H9 (cell line): ENCODE data around the gene SH3TC2. TPM values are rescaled to one million over a fixed set of nuclear protein-coding genes. Genes with fewer than 3 reads are reported as not detected.

Experiments
- DNase-seq: peaks from one replicate; pipeline ENCODE4 v3.0.0-alpha.2; 2017
- H2AFZ ChIP-seq: one replicate; pipeline ENCODE4 v1.6.1; 2013; ENCODE audit warnings: mild to moderate bottlenecking, low read length, control low read depth, moderate library complexity
- H2AK5ac ChIP-seq: 2 replicates; pipeline ENCODE4 v1.6.1; 2013; ENCODE audit warnings: low read length, control low read depth, mixed read lengths; ENCODE audit not compliant: insufficient read length
- H2BK120ac ChIP-seq: one replicate; pipeline ENCODE4 v1.6.1; 2013; ENCODE audit warnings: low read depth, mild to moderate bottlenecking, low read length, control low read depth, inconsistent platforms; ENCODE audit not compliant: poor library complexity, severe bottlenecking
- H2BK12ac ChIP-seq: 2 replicates; pipeline ENCODE4 v1.6.1; 2013; ENCODE audit warnings: low read length, control low read depth, mixed read lengths, low read depth; ENCODE audit not compliant: insufficient read length
- H2BK15ac ChIP-seq: 2 replicates; pipeline ENCODE4 v1.6.1; 2013; ENCODE audit warnings: low read depth, low read length, control low read depth
- H2BK20ac ChIP-seq: one replicate; pipeline ENCODE4 v1.6.1; 2013; ENCODE audit warnings: low read depth, mild to moderate bottlenecking, low read length, control low read depth, inconsistent platforms; ENCODE audit not compliant: poor library complexity, severe bottlenecking
- H2BK5ac ChIP-seq: 2 replicates; pipeline ENCODE4 v1.6.1; 2013; ENCODE audit warnings: low read length, control low read depth, mixed read lengths; ENCODE audit not compliant: insufficient read length
- H3K14ac ChIP-seq: 2 replicates; pipeline ENCODE4 v1.6.1; 2013; ENCODE audit warnings: low read length, control low read depth; ENCODE audit not compliant: insufficient read depth
- H3K18ac ChIP-seq: 2 replicates; pipeline ENCODE4 v1.6.1; 2013; ENCODE audit warnings: low read depth, mild to moderate bottlenecking, mixed read lengths, low read length, control low read depth; ENCODE audit not compliant: insufficient read length
- H3K23ac ChIP-seq: 2 replicates; pipeline ENCODE4 v1.6.1; 2013; ENCODE audit warnings: low read length, control low read depth, mixed read lengths, low read depth; ENCODE audit not compliant: insufficient read length
- H3K23me2 ChIP-seq: 2 replicates; pipeline ENCODE4 v1.6.1; 2013; ENCODE audit warnings: low read depth, mild to moderate bottlenecking, mixed read lengths, low read length, control low read depth; ENCODE audit not compliant: insufficient read length, poor library complexity, severe bottlenecking
- H3K27ac ChIP-seq: 2 replicates; pipeline ENCODE4 v1.5.1; 2013; ENCODE audit warnings: low read length, control low read depth, mixed read lengths, low read depth; ENCODE audit not compliant: insufficient read length
- H3K27me3 ChIP-seq: 2 replicates; pipeline ENCODE4 v1.6.1; 2013; ENCODE audit warnings: low read length, control low read depth, inconsistent platforms; ENCODE audit not compliant: insufficient read depth
- H3K4ac ChIP-seq: 2 replicates; pipeline ENCODE4 v1.6.1; 2013; ENCODE audit warnings: low read depth, mild to moderate bottlenecking, control low read depth, inconsistent platforms, low read length, moderate library complexity
- H3K4me1 ChIP-seq: 2 replicates; pipeline ENCODE4 v1.6.1; 2013; ENCODE audit warnings: low read length, control low read depth, inconsistent platforms; ENCODE audit not compliant: insufficient read depth
- H3K4me2 ChIP-seq: 2 replicates; pipeline ENCODE4 v1.6.1; 2013; ENCODE audit warnings: low read length, control low read depth, mixed read lengths; ENCODE audit not compliant: insufficient read length, insufficient read depth
- H3K56ac ChIP-seq: 2 replicates; pipeline ENCODE4 v1.6.1; 2013; ENCODE audit warnings: low read depth, mild to moderate bottlenecking, mixed read lengths, low read length, control low read depth; ENCODE audit not compliant: insufficient read length
- H3K79me1 ChIP-seq: 2 replicates; pipeline ENCODE4 v1.6.1; 2013; ENCODE audit warnings: low read depth, mild to moderate bottlenecking, moderate library complexity, low read length, control low read depth, inconsistent platforms; ENCODE audit not compliant: insufficient read depth, poor library complexity, severe bottlenecking
- H3K79me2 ChIP-seq: 2 replicates; pipeline ENCODE4 v1.6.1; 2013; ENCODE audit warnings: low read length, control low read depth, inconsistent platforms; ENCODE audit not compliant: insufficient read depth
- H3K9ac ChIP-seq: 2 replicates; pipeline ENCODE4 v1.6.1; 2013; ENCODE audit warnings: low read length, control low read depth, mixed read lengths; ENCODE audit not compliant: insufficient read length; ENCODE audit errors: extremely low read depth
- H3K9me3 ChIP-seq: one replicate; pipeline ENCODE4 v1.6.1; 2013; ENCODE audit warnings: low read depth, low read length, inconsistent platforms; ENCODE audit not compliant: control insufficient read depth
- H3T11ph ChIP-seq: one replicate; pipeline ENCODE4 v1.6.1; 2013; ENCODE audit warnings: mild to moderate bottlenecking, low read length, control low read depth, inconsistent platforms
- H4K20me1 ChIP-seq: one replicate; pipeline ENCODE4 v1.6.1; 2013; ENCODE audit not compliant: control insufficient read depth, insufficient read length, insufficient read depth
- H4K5ac ChIP-seq: 2 replicates; pipeline ENCODE4 v1.6.1; 2013; ENCODE audit warnings: low read depth, mild to moderate bottlenecking, mixed read lengths, low read length, control low read depth; ENCODE audit not compliant: insufficient read length
- H4K8ac ChIP-seq: replicated peaks from 2 replicates; pipeline ENCODE4 v1.6.1; 2013; ENCODE audit warnings: low read length, control low read depth, mixed read lengths, low read depth; ENCODE audit not compliant: insufficient read length
- H4K91ac ChIP-seq: 2 replicates; pipeline ENCODE4 v1.6.1; 2013; ENCODE audit warnings: low read depth, mild to moderate bottlenecking, moderate library complexity, mixed read lengths, low read length, control low read depth; ENCODE audit not compliant: insufficient read length
- H3K27ac Mint-ChIP-seq, 3 experiments: 2 replicates in 2 of 3; 3 replicates in 1 of 3; pipeline ENCODE4 v1.8.0; 2020 to 2021; ENCODE audit warnings: mixed read lengths in 3 of 3, mild to moderate bottlenecking in 1 of 3, moderate library complexity in 1 of 3
- H3K27me3 Mint-ChIP-seq: 2 replicates; pipeline ENCODE4 v1.8.0; 2021; ENCODE audit warnings: low read depth, mild to moderate bottlenecking, moderate library complexity, mixed read lengths
- H3K36me3 Mint-ChIP-seq, 3 experiments: 2 replicates in 2 of 3; 3 replicates in 1 of 3; pipeline ENCODE4 v1.8.0; 2020 to 2021; ENCODE audit warnings: low read depth in 3 of 3, mixed read lengths in 3 of 3; ENCODE audit not compliant: insufficient read depth in 1 of 3
- H3K4me1 Mint-ChIP-seq, 2 experiments: 2 replicates each; pipeline ENCODE4 v1.8.0; 2020; ENCODE audit warnings: mixed read lengths in 2 of 2
- H3K4me3 Mint-ChIP-seq, 2 experiments: 2 replicates in 1 of 2; 3 replicates in 1 of 2; pipeline ENCODE4 v1.8.0; 2020 to 2021; ENCODE audit warnings: mild to moderate bottlenecking in 2 of 2, mixed read lengths in 2 of 2, moderate library complexity in 1 of 2
- H3K9me3 Mint-ChIP-seq, 2 experiments: 2 replicates in 1 of 2; 3 replicates in 1 of 2; pipeline ENCODE4 v1.8.0; 2020; ENCODE audit warnings: mild to moderate bottlenecking in 2 of 2, mixed read lengths in 2 of 2, moderate library complexity in 1 of 2
- WGBS: extraction: QIAGEN DNeasy Blood & Tissue Kit; methylation state at CpG from one replicate; pipeline ENCODE4 v1.1.7; 2013; ENCODE audit warnings: missing lambda C conversion rate, low lambda C conversion rate, mixed read lengths; ENCODE audit not compliant: insufficient read length; ENCODE audit errors: extremely low coverage; 5-methylcytosine and 5-hydroxymethylcytosine counted together
- total RNA-seq: library from RNA; stranded (reverse); gene quantifications from 2 replicates; pipeline ENCODE4 v1.2.1, GENCODE V29; 2021
- TF ChIP-seq, protein P1 (sequence below): fragments of 200-600 bp; sonication (generic); conservative IDR thresholded peaks from 3 replicates; pipeline ENCODE4 v1.8.0; 2021; ENCODE audit warnings: antibody characterized with exemption, mild to moderate bottlenecking

SH3TC2 gene
- total RNA-seq, 1 experiment from 2014 or later: not detected

- H4K8ac ChIP-seq: no peak overlapping the region
- H3K23ac ChIP-seq: no peak overlapping the region
- H2BK15ac ChIP-seq: no peak overlapping the region
- TF ChIP-seq, protein P1, sequence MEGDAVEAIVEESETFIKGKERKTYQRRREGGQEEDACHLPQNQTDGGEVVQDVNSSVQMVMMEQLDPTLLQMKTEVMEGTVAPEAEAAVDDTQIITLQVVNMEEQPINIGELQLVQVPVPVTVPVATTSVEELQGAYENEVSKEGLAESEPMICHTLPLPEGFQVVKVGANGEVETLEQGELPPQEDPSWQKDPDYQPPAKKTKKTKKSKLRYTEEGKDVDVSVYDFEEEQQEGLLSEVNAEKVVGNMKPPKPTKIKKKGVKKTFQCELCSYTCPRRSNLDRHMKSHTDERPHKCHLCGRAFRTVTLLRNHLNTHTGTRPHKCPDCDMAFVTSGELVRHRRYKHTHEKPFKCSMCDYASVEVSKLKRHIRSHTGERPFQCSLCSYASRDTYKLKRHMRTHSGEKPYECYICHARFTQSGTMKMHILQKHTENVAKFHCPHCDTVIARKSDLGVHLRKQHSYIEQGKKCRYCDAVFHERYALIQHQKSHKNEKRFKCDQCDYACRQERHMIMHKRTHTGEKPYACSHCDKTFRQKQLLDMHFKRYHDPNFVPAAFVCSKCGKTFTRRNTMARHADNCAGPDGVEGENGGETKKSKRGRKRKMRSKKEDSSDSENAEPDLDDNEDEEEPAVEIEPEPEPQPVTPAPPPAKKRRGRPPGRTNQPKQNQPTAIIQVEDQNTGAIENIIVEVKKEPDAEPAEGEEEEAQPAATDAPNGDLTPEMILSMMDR: no peak
- no peaks in the 10 kb centered on the region for H3K27me3 ChIP-seq
- no peaks in the 10 kb centered on the region for H3K23me2 ChIP-seq
- no peak overlapping the region for H2BK120ac ChIP-seq
- H3K18ac ChIP-seq: no peak overlapping the region
- no peak overlapping the region for H4K5ac ChIP-seq
- no peaks in the 10 kb centered on the region for H3K79me2 ChIP-seq
- Mint-ChIP-seq H3K4me3 (no peak overlapping the region), H3K9me3 (no peaks in the 10 kb centered on the region), H3K27ac (peak overlapping the region in 1 of 3 experiments; percentile 15; a peak in 1 of 7 replicates), H3K36me3 (no peaks in the 10 kb centered on the region), H3K27me3 (no peaks in the 10 kb centered on the region; the same call in none of the 2 replicates), H3K4me1 (peaks cover 15 to 24% of the 10 kb centered on the region in 2 experiments)
- no peak overlapping the region for H3T11ph ChIP-seq
- no peak overlapping the region for H2AK5ac ChIP-seq
- H3K56ac ChIP-seq: no peak overlapping the region
- no peak overlapping the region for H2BK5ac ChIP-seq
- peaks cover 5% of the 10 kb centered on the region; the same call in 1 of the 2 replicates for H3K4me1 ChIP-seq
- no peaks in the 10 kb centered on the region for H3K79me1 ChIP-seq
- no peaks in the 10 kb centered on the region for H3K9me3 ChIP-seq
- DNase-seq: no peak
- no peak overlapping the region for H3K27ac ChIP-seq
- H2BK20ac ChIP-seq: no peak overlapping the region
- H2AFZ ChIP-seq: no peak overlapping the region
- H3K14ac ChIP-seq: no peak overlapping the region
- no peak overlapping the region for H4K91ac ChIP-seq
- no peak overlapping the region for H3K9ac ChIP-seq
- WGBS: no CpG with 5 or more reads among the region's 2 CpGs
- H3K4ac ChIP-seq: no peak overlapping the region
- no peak overlapping the region for H3K4me2 ChIP-seq
- H2BK12ac ChIP-seq: no peak overlapping the region
- no peaks in the 10 kb centered on the region for H4K20me1 ChIP-seq
Measured at GRCh38 chr5:148968311-148968710, 94.6 kb downstream of the SH3TC2 start.
